B cell (primary cell): Measurements from ENCODE around the gene FAHD1.

ENCODE experiments used
- CTCF ChIP-seq: fragments of 200-600 bp; IDR thresholded peaks from one replicate; pipeline ENCODE4 v1.8.0; 2022; ENCODE audit warnings: antibody characterized with exemption, mild to moderate bottlenecking
- EZH2 ChIP-seq: IDR thresholded peaks from 2 replicates; pipeline ENCODE4 v1.6.1; 2012; ENCODE audit warnings: borderline replicate concordance, low read depth, mild to moderate bottlenecking, moderate library complexity, low read length; ENCODE audit not compliant: insufficient read depth, poor library complexity, severe bottlenecking

- no peak for TF ChIP-seq CTCF
- TF ChIP-seq EZH2: no peak
Measured at GRCh38 chr16:1828645-1829410, 1.8 kb downstream of the FAHD1 start.
